GM12891 (cell line): ENCODE measurements around the gene ABCG1.

Source experiments
- DNase-seq: peaks from one replicate; pipeline ENCODE4 v3.0.0; 2011; ENCODE audit warnings: low spot score; ENCODE audit not compliant: insufficient read length
- FAIRE-seq: peaks from 2 replicates; lab custom pipeline; 2011; peaks lifted over from hg19 to GRCh38; lab: Jason Lieb, UNC
- PAX5 ChIP-seq: IDR thresholded peaks from 2 replicates; pipeline ENCODE4 v1.6.1; 2011; ENCODE audit warnings: low read length, moderate library complexity, mild to moderate bottlenecking; ENCODE audit not compliant: insufficient read depth, severe bottlenecking
- POLR2A ChIP-seq: IDR thresholded peaks from 2 replicates; pipeline ENCODE4 v1.6.1; 2011; ENCODE audit warnings: low read depth, low read length, control low read depth
- POLR2AphosphoS5 ChIP-seq: IDR thresholded peaks from 2 replicates; pipeline ENCODE4 v1.6.1; 2011; ENCODE audit warnings: low read depth, low read length, control low read depth
- POU2F2 ChIP-seq: IDR thresholded peaks from 2 replicates; pipeline ENCODE4 v1.6.1; 2011; ENCODE audit warnings: low read depth, mild to moderate bottlenecking, control low read depth, low read length, moderate library complexity
- SPI1 ChIP-seq: IDR thresholded peaks from 2 replicates; pipeline ENCODE4 v1.6.1; 2011; ENCODE audit warnings: low read depth, low read length, control low read depth
- TAF1 ChIP-seq: IDR thresholded peaks from 2 replicates; pipeline ENCODE4 v1.6.1; 2011; ENCODE audit warnings: low read depth, low read length, control low read depth

Gene ABCG1

GRCh38 chr21:42238185-42238934 is 19.4 kb downstream of the ABCG1 start:
- FAIRE-seq (peak; percentile 82), DNase-seq (no peak)
- TF ChIP-seq POLR2AphosphoS5 = no peak
- TF ChIP-seq TAF1 = no peak
- TF ChIP-seq POLR2A = no peak
- TF ChIP-seq SPI1 = no peak
- TF ChIP-seq POU2F2 = no peak
- TF ChIP-seq PAX5 = no peak

- TF ChIP-seq POLR2AphosphoS5 (no peak), POU2F2 (no peak), POLR2A (no peak), TAF1 (no peak), PAX5 (no peak), SPI1 (no peak)
- DNase-seq = no peak
- no peak for FAIRE-seq
Observed at GRCh38 chr21:42239556-42239955, 20.6 kb downstream of the ABCG1 start.

GRCh38 chr21:42239973-42240372 is 21.0 kb downstream of the ABCG1 start:
- FAIRE-seq (peak; percentile 35), DNase-seq (no peak)
- TF ChIP-seq SPI1 = no peak
- TF ChIP-seq POU2F2 = no peak
- no peak for TF ChIP-seq POLR2AphosphoS5
- TF ChIP-seq POLR2A = no peak

GRCh38 chr21:42242611-42243010 is 23.7 kb downstream of the ABCG1 start:
- no peak for DNase-seq
- TF ChIP-seq TAF1 (no peak), POU2F2 (no peak), SPI1 (no peak), PAX5 (no peak), POLR2A (no peak), POLR2AphosphoS5 (no peak)
- FAIRE-seq = peak; percentile 81

- DNase-seq (no peak), FAIRE-seq (no peak)
- TF ChIP-seq PAX5 (no peak), POU2F2 (no peak), SPI1 (no peak), POLR2A (no peak), TAF1 (no peak), POLR2AphosphoS5 (no peak)
Observed at GRCh38 chr21:42243026-42243425, 24.1 kb downstream of the ABCG1 start.

- DNase-seq (no peak), FAIRE-seq (no peak)
- TF ChIP-seq TAF1 = no peak
- no peak for TF ChIP-seq POLR2A
- TF ChIP-seq SPI1 = no peak
- TF ChIP-seq PAX5 = no peak
- no peak for TF ChIP-seq POLR2AphosphoS5
- TF ChIP-seq POU2F2 = no peak
Observed at GRCh38 chr21:42245331-42246193, 26.6 kb downstream of the ABCG1 start.

GRCh38 chr21:42247716-42248115 is 28.8 kb downstream of the ABCG1 start:
- FAIRE-seq (no peak), DNase-seq (no peak)
- TF ChIP-seq PAX5 (no peak), SPI1 (no peak), POLR2AphosphoS5 (no peak), TAF1 (no peak), POLR2A (no peak), POU2F2 (no peak)

GRCh38 chr21:42248241-42248640 is 29.3 kb downstream of the ABCG1 start:
- DNase-seq (no peak), FAIRE-seq (peak; percentile 59)
- TF ChIP-seq POLR2A (no peak), PAX5 (no peak), TAF1 (no peak)

- TF ChIP-seq POLR2AphosphoS5 = no peak
- TF ChIP-seq PAX5 = no peak
- TF ChIP-seq SPI1 = peak; percentile 99
- TF ChIP-seq POLR2A = no peak
- FAIRE-seq = peak; percentile 93
Observed at GRCh38 chr21:42248783-42249597, 30.1 kb downstream of the ABCG1 start.

More at GRCh38 chr21:42248783-42249597, 30.1 kb downstream of the ABCG1 start:
- peak; percentile 60 for DNase-seq
